GM18858 (cell line): ENCODE results near the gene NISCH.

Experiments
- ATAC-seq: cut with Tn5 transposase; IDR thresholded peaks from one replicate; pipeline ENCODE4 v1.9.1; 2021; ENCODE audit not compliant: unreplicated experiment

NISCH gene

DNA sequence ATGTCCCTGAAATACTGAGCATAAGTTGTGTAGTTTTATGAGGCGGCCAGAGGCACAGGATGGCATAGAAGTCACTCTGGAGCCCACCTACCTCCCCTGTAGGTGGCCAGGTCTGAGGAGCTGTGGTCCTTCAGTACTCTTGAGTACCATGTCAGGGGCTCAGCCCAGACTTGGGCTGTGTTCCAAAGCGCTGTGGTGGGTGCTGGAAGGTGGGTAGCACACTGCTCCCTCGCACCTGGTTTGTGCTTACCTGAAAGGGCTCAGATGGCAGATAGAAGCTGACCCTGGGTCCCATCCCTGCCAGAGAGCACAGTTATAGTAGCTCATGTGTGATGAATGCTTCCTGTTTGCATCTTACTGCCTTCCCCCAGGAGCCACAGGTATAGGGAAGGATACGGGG lies 15.5 kb downstream of the NISCH start:
- ATAC-seq, result no peak

GRCh38 chr3:52471371-52472238 lies 16.2 kb downstream of the NISCH start:
- no peak for ATAC-seq

- no peak for ATAC-seq
Observed at GRCh38 chr3:52472239-52473000, 17.0 kb downstream of the NISCH start.

DNA sequence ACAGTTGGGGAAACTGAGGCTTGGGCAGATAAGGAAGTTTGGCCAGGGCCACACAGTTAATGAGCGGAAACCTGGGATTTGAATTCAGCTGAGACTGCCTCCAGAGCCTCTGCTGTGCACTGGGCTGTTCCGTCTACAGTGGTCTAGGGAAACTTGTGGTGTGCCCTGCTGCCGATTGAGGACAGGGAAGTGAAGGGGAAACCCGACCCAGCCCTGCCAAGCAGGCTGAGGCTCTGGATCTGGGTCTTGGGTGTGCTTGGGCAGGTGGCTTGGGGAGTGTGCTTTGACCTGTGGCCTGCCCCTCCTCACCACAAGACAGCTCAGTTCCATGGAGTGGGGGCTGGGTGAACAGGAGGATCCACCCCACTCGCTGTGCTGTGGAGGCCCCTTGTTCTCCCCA lies 17.6 kb downstream of the NISCH start:
- ATAC-seq, result no peak

DNA sequence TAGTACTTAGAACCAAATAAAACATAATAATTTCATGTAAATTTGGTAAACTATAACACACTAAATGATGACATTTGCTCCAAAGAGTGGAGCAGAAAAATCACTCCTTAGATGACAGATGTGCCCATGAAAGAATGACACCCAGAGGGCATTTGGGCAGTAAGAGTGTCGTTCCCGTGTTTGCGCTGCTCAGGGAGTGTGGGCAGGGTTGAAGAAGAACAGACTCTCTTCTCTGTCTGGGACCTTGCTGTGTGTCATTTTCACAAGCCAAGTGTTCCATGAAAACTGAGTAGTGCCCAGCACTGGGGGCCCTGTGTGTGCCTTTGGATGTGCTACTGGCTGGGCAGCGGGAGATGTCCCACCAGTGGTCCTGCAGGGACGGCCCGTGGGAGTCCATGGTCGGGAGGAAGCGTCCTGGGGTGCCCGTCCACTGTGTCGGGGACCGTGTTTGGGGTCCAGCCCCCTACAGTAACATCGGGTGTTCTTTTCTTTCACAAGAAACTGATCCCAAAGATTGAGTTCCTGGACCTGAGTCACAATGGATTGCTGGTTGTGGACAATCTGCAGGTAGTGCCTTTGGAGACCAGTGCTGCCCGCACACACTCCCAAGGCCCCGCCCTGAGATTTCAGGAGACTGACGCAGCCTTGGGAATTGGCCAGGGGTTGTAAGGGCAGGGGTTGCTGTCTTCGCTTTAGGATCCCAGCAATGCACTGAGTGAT lies 21.8 kb downstream of the NISCH start:
- ATAC-seq, result no peak

- ATAC-seq, result no peak
Observed at GRCh38 chr3:52477796-52478095, 22.3 kb downstream of the NISCH start.

GRCh38 chr3:52479037-52479876 lies 23.9 kb downstream of the NISCH start:
- no peak for ATAC-seq

GRCh38 chr3:52479877-52480575 lies 24.6 kb downstream of the NISCH start:
- no peak for ATAC-seq

DNA sequence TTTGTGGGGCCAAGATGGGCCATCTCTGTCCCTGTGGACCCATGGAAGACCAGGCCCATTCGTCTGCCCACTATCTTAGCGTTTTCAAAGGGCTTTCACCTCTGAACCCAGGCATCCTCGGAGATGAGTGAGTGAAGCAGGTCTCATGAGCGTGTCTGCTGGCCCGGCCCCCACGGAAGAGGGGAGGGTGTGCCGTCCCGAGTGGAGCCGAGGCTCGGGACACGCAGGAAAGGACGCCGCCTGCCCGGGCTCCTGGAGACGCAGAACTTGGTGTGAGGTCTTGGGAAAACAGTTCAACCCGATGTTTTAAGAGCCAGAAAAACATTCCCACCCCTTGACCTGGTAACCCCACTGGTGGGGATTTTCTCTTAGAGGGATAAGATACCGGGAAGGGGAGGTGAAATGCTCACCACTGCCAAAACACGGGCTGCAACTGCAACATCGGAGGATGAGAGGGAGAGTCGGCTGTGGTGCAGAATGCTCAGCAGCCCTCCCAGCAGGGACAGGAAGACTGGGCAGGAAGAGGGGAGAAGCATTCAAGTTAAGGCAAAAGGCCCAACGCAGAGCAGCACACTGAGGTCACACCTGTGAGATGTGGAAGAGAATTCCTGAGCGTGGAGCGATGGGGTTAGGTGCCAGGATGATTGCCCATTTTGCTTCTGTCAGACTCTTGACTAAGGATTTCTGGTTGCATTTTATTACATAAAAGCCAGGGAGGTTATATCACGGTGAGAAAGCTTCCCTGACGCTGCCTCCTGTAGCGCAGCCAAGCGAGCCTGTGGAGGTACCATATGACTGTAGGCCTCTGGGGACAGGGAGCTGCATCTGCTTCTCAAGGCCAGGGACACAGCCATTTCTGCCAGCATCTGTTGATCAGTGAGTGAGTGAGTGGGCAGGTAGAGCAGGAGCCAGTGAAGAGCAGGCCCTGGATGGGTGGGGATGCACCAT lies 25.6 kb downstream of the NISCH start:
- ATAC-seq, result no peak

- ATAC-seq, result no peak
Observed at GRCh38 chr3:52481819-52482521, 26.6 kb downstream of the NISCH start.

- no peak for ATAC-seq
Observed at GRCh38 chr3:52483081-52483480, 27.7 kb downstream of the NISCH start.

- ATAC-seq, result no peak
Observed at GRCh38 chr3:52483577-52484381, 28.4 kb downstream of the NISCH start.

- no peak for ATAC-seq
Observed at GRCh38 chr3:52484680-52485461, 29.5 kb downstream of the NISCH start.

DNA sequence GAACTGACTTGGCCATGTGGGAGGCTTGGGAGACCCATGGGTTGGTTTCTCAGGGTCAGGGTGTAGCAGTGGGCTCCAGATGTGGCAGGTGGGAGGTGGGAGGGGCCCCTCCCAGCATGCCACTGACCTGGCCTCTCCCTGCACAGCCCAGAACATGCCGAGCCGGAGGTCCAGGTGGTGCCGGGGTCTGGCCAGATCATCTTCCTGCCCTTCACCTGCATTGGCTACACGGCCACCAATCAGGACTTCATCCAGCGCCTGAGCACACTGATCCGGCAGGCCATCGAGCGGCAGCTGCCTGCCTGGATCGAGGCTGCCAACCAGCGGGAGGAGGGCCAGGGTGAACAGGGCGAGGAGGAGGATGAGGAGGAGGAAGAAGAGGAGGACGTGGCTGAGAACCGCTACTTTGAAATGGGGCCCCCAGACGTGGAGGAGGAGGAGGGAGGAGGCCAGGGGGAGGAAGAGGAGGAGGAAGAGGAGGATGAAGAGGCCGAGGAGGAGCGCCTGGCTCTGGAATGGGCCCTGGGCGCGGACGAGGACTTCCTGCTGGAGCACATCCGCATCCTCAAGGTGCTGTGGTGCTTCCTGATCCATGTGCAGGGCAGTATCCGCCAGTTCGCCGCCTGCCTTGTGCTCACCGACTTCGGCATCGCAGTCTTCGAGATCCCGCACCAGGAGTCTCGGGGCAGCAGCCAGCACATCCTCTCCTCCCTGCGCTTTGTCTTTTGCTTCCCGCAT lies 31.8 kb downstream of the NISCH start:
- ATAC-seq, result no peak

- ATAC-seq, result no peak
Observed at GRCh38 chr3:52487788-52488691, 32.6 kb downstream of the NISCH start.
